ENCODE data around the gene COA8. TPM values are rescaled to one million over a fixed set of nuclear protein-coding genes. Genes with fewer than 3 reads are reported as not detected.

Gene COA8
- total and polyA plus RNA-seq, 9 of the 15 experiments (the other 6 are each of a cell fraction or from before 2014, with no cell fraction given), result 5.0 to 35.3 (median 25.7) TPM

DNA sequence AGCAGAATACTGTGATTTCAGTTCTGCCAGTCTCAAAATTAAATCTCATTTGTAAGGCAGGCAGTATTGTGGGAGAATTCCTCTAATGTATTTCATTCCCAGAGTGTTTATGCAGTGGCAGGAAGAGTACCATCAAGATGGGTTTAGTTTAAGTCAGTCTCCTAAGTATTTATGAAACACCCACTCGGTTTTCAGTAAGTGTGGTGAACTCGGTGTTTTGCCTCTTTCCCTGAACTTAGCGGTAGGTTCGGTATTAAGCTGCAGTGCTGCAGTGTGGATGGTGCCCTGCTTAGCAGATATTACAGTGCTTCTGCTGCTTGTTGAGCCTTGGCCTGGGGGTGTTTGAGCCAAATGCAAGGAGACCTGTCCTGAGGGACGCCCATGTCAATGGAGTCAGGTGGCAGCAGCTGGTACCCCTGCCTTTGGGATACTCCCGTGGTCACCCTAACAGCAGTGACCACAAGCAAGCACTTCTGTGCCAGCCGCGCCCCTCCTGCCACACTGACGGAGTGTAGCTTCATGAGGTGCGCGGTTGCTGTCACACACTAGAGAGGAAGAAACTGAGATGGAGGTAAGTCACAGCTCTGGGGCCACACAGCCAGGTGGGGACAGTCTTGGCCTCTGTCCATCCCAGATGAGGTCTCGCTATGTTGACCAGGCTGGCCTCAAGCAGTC, 15.8 kb downstream of the COA8 start:
- WGBS (ENCODE audit: insufficient coverage, low coverage, missing lambda C conversion rate), result 89% methylated on average over 10 of the region's 12 CpGs
- Histone ChIP-seq H3K27me3 (ENCODE audit: control insufficient read depth in 2 of 2, insufficient read depth in 2 of 2, low read length in 2 of 2) (no peaks in the 10 kb centered on the region), H3K4me2 (ENCODE audit: insufficient read depth, low read length) (no peak overlapping the region), H3K9me3 (replicated peaks; ENCODE audit: control insufficient read depth, insufficient read depth, low read depth, low read length) (no peaks in the 10 kb centered on the region), H2AFZ (ENCODE audit: low read depth, low read length) (no peak overlapping the region), H3K27ac (ENCODE audit: extremely low read depth, low read depth, low read length) (no peak overlapping the region), H3K36me3 (ENCODE audit: control insufficient read depth, insufficient read depth, low read length) (peaks cover 31% of the 10 kb centered on the region; the same call in 2 of the 3 replicates), H3K4me1 (replicated peaks in 1 of 2; ENCODE audit: control insufficient read depth in 2 of 2, insufficient read depth in 2 of 2, low read length in 2 of 2) (no peaks in the 10 kb centered on the region), H3K4me3 (no peak overlapping the region), H4K20me1 (replicated peaks; ENCODE audit: control insufficient read depth, insufficient read depth, low read length) (0 out of 2 replicates have a peak, but pooled peaks cover 7% of the 10 kb centered on the region), H3K9me1 (ENCODE audit: control insufficient read depth, insufficient read depth, low read length) (no peaks in the 10 kb centered on the region), H3K79me2 (ENCODE audit: control insufficient read depth, insufficient read depth, low read length) (no peaks in the 10 kb centered on the region), H3K9ac (ENCODE audit: insufficient read depth in 1 of 2, low read depth in 2 of 2, low read length in 2 of 2) (no peak overlapping the region)
- CTCF ChIA-PET (ENCODE audit: low intra/inter-chr PET ratio), result no interaction called here
- intact Hi-C loops (cut with micrococcal nuclease) (loop anchor here (10.0 kb wide), 1 partner anchor 106 kb away; no protein-coding TSS in a partner anchor), in situ Hi-C loops (cut with MboI) (loop anchor here (10.0 kb wide), 1 partner anchor 96 kb away; no protein-coding TSS in a partner anchor)
- FAIRE-seq (no peak), DNase-seq (ENCODE audit: extremely low read depth in 1 of 4, low spot score in 3 of 4) (no peak), ATAC-seq (no peak)
- POLR2A ChIA-PET, result interaction anchor here (0.6 kb wide), 1 partner anchor 66 kb away, joined by 3 read pairs; no protein-coding TSS in a partner anchor
- BruUV-seq (replicated peaks), result no TSS peak
- TF ChIP-seq LARP7 (IDR thresholded peaks at IDR 0.05) (no peak), CSDE1 (IDR thresholded peaks at IDR 0.05) (no peak), NCOR1 (IDR thresholded peaks at IDR 0.05) (no peak), HDGF (IDR thresholded peaks at IDR 0.05) (no peak), MECOM (CRISPR knock-in tag; IDR thresholded peaks at IDR 0.05) (no peak), ZC3H8 (IDR thresholded peaks at IDR 0.05) (no peak), SIN3B (IDR thresholded peaks at IDR 0.05; ENCODE audit: low read depth) (no peak), SIN3A (IDR thresholded peaks at IDR 0.05; ENCODE audit: borderline replicate concordance in 2 of 2, control insufficient read depth in 1 of 2, low read depth in 2 of 2, low read length in 2 of 2) (no peak), PHF21A (IDR thresholded peaks at IDR 0.05; ENCODE audit: borderline replicate concordance, low read depth) (no peak), MITF (IDR thresholded peaks at IDR 0.05) (no peak), ZNF224 (CRISPR knock-in tag; IDR thresholded peaks at IDR 0.05) (no peak), FOXO4 (CRISPR knock-in tag; IDR thresholded peaks at IDR 0.05) (no peak), HMG20B (CRISPR knock-in tag; IDR thresholded peaks at IDR 0.05) (no peak)
- TF ChIP-seq, protein P1, sequence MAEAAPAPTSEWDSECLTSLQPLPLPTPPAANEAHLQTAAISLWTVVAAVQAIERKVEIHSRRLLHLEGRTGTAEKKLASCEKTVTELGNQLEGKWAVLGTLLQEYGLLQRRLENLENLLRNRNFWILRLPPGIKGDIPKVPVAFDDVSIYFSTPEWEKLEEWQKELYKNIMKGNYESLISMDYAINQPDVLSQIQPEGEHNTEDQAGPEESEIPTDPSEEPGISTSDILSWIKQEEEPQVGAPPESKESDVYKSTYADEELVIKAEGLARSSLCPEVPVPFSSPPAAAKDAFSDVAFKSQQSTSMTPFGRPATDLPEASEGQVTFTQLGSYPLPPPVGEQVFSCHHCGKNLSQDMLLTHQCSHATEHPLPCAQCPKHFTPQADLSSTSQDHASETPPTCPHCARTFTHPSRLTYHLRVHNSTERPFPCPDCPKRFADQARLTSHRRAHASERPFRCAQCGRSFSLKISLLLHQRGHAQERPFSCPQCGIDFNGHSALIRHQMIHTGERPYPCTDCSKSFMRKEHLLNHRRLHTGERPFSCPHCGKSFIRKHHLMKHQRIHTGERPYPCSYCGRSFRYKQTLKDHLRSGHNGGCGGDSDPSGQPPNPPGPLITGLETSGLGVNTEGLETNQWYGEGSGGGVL (CRISPR knock-in tag; IDR thresholded peaks at IDR 0.05), result no peak
- TF ChIP-seq, protein P2, sequence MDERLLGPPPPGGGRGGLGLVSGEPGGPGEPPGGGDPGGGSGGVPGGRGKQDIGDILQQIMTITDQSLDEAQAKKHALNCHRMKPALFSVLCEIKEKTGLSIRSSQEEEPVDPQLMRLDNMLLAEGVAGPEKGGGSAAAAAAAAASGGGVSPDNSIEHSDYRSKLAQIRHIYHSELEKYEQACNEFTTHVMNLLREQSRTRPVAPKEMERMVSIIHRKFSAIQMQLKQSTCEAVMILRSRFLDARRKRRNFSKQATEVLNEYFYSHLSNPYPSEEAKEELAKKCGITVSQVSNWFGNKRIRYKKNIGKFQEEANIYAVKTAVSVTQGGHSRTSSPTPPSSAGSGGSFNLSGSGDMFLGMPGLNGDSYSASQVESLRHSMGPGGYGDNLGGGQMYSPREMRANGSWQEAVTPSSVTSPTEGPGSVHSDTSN (CRISPR knock-in tag; IDR thresholded peaks at IDR 0.05; ENCODE audit: low read depth), result no peak
- TF ChIP-seq, protein P2 (tag; conservative IDR thresholded peaks at IDR 0.05; ENCODE audit: low read depth), result no peak
